Parathyroid adenoma (tissue), 2 donors: ENCODE data around the gene LUZP2.

ENCODE experiments used
- H2AFZ ChIP-seq: fragments of 300-600 bp; sonication (generic); one replicate; pipeline ENCODE4 v1.7.0; 2017; ENCODE audit warnings: antibody characterized with exemption, mild to moderate bottlenecking
- H3K27ac ChIP-seq: fragments of 300-600 bp; sonication (generic); one replicate; pipeline ENCODE4 v1.7.0; 2017
- H3K27me3 ChIP-seq: fragments of 300-600 bp; sonication (generic); one replicate; pipeline ENCODE4 v1.7.0; 2017; ENCODE audit warnings: low read length; ENCODE audit not compliant: control insufficient read depth, insufficient read depth
- H3K36me3 ChIP-seq: fragments of 300-600 bp; sonication (generic); one replicate; pipeline ENCODE4 v1.7.0; 2017; ENCODE audit warnings: low read length; ENCODE audit not compliant: control insufficient read depth, insufficient read depth
- H3K4me1 ChIP-seq: fragments of 300-600 bp; sonication (generic); one replicate; pipeline ENCODE4 v1.7.0; 2017; ENCODE audit warnings: control low read depth
- H3K4me2 ChIP-seq: fragments of 300-600 bp; sonication (generic); one replicate; pipeline ENCODE4 v1.7.0; 2017; ENCODE audit warnings: low read length
- H3K4me3 ChIP-seq: fragments of 300-600 bp; sonication (generic); one replicate; pipeline ENCODE4 v1.7.0; 2017; ENCODE audit warnings: low read depth, low read length
- H3K79me2 ChIP-seq: fragments of 300-600 bp; sonication (generic); one replicate; pipeline ENCODE4 v1.7.0; 2017; ENCODE audit warnings: control low read depth
- H3K9ac ChIP-seq: fragments of 300-600 bp; sonication (generic); one replicate; pipeline ENCODE4 v1.7.0; 2017; ENCODE audit warnings: mild to moderate bottlenecking
- H3K9me3 ChIP-seq: fragments of 300-600 bp; sonication (generic); one replicate; pipeline ENCODE4 v1.7.0; 2017; ENCODE audit warnings: low read length; ENCODE audit not compliant: control insufficient read depth
- TF ChIP-seq, protein P1 (sequence below): fragments of 300-600 bp; sonication (generic); IDR thresholded peaks from one replicate; pipeline ENCODE4 v1.7.0; 2017; ENCODE audit warnings: antibody characterized with exemption, mild to moderate bottlenecking
- donor health status: primary hyperparathyroidism.

The LUZP2 gene

DNA sequence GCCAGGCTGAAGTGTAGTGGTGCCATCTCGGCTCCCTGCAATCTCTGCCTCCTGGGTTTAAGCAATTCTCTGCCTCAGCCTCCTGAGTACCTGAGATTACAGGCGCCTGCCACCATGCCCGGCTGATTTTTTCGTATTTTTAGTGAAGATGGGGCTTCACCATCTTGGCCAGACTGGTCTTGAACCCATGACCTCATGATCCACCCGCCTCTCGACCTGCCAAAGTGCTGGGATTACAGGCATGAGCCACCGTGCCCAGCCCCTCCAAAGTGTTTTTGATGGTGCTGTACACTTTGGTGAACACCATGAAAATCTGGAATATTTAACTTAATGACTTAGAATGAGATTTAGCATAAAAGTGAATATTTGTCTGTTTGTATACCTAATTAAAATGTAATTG, 5.6 kb downstream of the LUZP2 start:
- Histone ChIP-seq H3K4me1 (no peaks in the 10 kb centered on the region), H3K79me2 (no peaks in the 10 kb centered on the region), H3K27me3 (no peaks in the 10 kb centered on the region), H3K9ac (no peak overlapping the region), H3K4me3 (no peak overlapping the region), H2AFZ (no peak overlapping the region), H3K27ac (no peak overlapping the region), H3K36me3 (no peaks in the 10 kb centered on the region), H3K4me2 (no peak overlapping the region), H3K9me3 (no peaks in the 10 kb centered on the region)
- TF ChIP-seq, protein P1, sequence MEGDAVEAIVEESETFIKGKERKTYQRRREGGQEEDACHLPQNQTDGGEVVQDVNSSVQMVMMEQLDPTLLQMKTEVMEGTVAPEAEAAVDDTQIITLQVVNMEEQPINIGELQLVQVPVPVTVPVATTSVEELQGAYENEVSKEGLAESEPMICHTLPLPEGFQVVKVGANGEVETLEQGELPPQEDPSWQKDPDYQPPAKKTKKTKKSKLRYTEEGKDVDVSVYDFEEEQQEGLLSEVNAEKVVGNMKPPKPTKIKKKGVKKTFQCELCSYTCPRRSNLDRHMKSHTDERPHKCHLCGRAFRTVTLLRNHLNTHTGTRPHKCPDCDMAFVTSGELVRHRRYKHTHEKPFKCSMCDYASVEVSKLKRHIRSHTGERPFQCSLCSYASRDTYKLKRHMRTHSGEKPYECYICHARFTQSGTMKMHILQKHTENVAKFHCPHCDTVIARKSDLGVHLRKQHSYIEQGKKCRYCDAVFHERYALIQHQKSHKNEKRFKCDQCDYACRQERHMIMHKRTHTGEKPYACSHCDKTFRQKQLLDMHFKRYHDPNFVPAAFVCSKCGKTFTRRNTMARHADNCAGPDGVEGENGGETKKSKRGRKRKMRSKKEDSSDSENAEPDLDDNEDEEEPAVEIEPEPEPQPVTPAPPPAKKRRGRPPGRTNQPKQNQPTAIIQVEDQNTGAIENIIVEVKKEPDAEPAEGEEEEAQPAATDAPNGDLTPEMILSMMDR: no peak

GRCh38 chr11:24509114-24509513, 12.3 kb downstream of the LUZP2 start:
- Histone ChIP-seq H3K79me2 (no peaks in the 10 kb centered on the region), H3K9ac (no peak overlapping the region), H3K4me2 (no peak overlapping the region), H3K9me3 (no peaks in the 10 kb centered on the region), H3K27me3 (no peaks in the 10 kb centered on the region), H3K27ac (no peak overlapping the region), H3K4me1 (no peaks in the 10 kb centered on the region), H3K36me3 (no peaks in the 10 kb centered on the region), H3K4me3 (no peak overlapping the region), H2AFZ (no peak overlapping the region)
- TF ChIP-seq, protein P1: no peak

DNA sequence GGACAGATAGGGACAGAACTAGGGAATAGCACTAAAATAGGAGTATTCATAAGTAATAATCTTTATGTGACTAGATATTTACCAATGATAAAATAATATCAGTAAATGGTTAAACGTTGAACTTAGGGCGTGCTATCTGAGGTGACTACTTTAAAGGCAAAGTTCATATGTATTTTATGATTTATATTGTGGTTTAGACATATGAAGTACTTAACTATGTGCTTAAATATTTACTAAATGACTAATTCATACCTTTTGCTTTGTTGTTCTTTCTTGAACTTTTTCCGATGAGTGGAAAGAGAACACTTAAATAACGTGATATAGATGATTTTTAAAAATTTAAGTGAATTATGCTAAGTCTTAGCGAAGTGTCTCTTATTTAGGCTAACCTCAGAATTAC, 14.7 kb downstream of the LUZP2 start:
- no peak overlapping the region for H3K4me2 ChIP-seq

DNA sequence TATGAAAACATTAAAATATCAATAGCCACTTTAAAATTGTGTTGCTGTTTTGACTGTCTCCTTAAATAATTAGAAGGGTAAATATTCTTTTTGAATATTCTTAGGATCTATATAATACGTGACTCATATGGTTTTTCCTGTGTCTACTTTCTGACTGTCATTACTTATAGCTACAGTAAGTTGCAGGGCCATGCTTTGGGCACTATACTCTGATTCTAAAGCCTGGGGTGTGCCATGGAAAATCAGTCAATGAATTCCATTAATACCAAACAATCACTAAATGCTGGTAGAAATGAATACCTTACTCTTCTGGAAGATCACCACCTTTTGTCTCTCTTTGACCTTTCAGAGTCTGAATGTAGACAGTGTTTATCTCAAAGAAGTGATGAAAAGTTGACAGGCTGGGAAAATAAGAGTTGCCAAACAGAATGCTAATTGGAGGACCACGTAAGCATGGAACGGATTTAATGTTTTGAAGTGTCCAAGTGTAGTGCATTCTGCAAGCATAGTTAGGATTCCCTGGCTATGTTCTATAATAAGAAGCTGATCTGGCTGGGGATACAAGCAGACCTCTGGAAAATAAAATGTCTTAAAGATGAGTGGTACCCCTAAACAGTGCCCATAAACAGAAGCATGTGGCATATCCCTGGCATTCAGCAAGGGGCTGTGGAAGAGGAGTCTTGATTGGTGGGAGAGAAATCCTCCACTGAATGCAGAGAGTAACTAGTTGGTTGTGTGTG, 16.8 kb downstream of the LUZP2 start:
- TF ChIP-seq, protein P1: no peak
- Histone ChIP-seq H3K79me2 (no peaks in the 10 kb centered on the region), H3K27me3 (no peaks in the 10 kb centered on the region), H3K4me3 (no peak overlapping the region), H3K27ac (no peak overlapping the region), H3K36me3 (no peaks in the 10 kb centered on the region), H3K9me3 (no peaks in the 10 kb centered on the region), H3K4me1 (no peaks in the 10 kb centered on the region), H2AFZ (no peak overlapping the region), H3K4me2 (no peak overlapping the region), H3K9ac (no peak overlapping the region)

More for the DNA sequence above, 14.7 kb downstream of the LUZP2 start:
- H3K4me3 ChIP-seq: no peak overlapping the region
- H3K9me3 ChIP-seq: no peaks in the 10 kb centered on the region
- no peak overlapping the region for H2AFZ ChIP-seq
- H3K36me3 ChIP-seq: no peaks in the 10 kb centered on the region
- H3K27ac ChIP-seq: no peak overlapping the region
- H3K9ac ChIP-seq: no peak overlapping the region
- H3K79me2 ChIP-seq: no peaks in the 10 kb centered on the region
- no peaks in the 10 kb centered on the region for H3K4me1 ChIP-seq
- no peaks in the 10 kb centered on the region for H3K27me3 ChIP-seq
- TF ChIP-seq, protein P1: no peak

GRCh38 chr11:24514219-24514594, 17.4 kb downstream of the LUZP2 start:
- no peaks in the 10 kb centered on the region for H3K9me3 ChIP-seq
- H3K27ac ChIP-seq: no peak overlapping the region
- H3K79me2 ChIP-seq: no peaks in the 10 kb centered on the region
- H3K9ac ChIP-seq: no peak overlapping the region
- H2AFZ ChIP-seq: no peak overlapping the region
- no peaks in the 10 kb centered on the region for H3K36me3 ChIP-seq
- H3K4me2 ChIP-seq: no peak overlapping the region
- H3K4me1 ChIP-seq: no peaks in the 10 kb centered on the region
- H3K27me3 ChIP-seq: no peaks in the 10 kb centered on the region
- TF ChIP-seq, protein P1: no peak
- no peak overlapping the region for H3K4me3 ChIP-seq
